ENCODE measurements around the gene GUCY2F. TPM values are rescaled to one million over a fixed set of nuclear protein-coding genes. Genes with fewer than 3 reads are reported as not detected.

The GUCY2F gene
- total and polyA plus RNA-seq, 4 experiments from 2014 or later = not detected

DNA sequence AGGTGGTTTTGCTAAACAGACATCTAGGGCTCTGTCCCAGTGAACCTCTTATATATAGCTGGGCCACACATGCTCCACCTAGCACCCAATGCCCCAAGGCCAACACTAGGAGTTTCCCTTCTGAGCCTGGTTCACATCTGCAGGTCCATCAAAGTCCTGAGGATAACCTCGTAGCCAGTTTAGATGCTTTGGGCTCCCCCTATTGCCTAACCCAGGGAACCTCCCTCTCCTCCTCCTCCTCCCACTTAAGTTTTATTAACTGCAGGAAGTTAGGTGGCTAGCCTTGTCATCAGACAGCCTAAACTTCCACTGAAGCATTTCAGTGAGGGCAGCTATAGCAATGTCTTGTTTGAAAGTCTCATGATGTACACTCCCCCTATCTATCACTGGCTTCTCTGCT lies 88.0 kb downstream of the GUCY2F start:
- CTCF ChIA-PET (ENCODE audit: partially characterized antibody) = no interaction called here
- no peak overlapping the region for H3K27ac ChIP-seq (ENCODE audit: low read depth, low read length)
- no peaks in the 10 kb centered on the region for H3K27me3 ChIP-seq (ENCODE audit: insufficient read depth, low read length)
- H3K4me3 ChIP-seq (ENCODE audit: low read length in 2 of 2) = no peak overlapping the region
- DNase-seq = no peak
- Mint-ChIP-seq H3K36me3 (no peaks in the 10 kb centered on the region), H3K4me3 (no peak overlapping the region), H3K27me3 (peaks cover 0 to 6% of the 10 kb centered on the region in 2 donors), H3K9me3 (no peaks in the 10 kb centered on the region), H3K4me1 (no peaks in the 10 kb centered on the region), H3K27ac (no peak overlapping the region)
- POLR2A ChIA-PET (ENCODE audit: partially characterized antibody) = no interaction called here
- H3K36me3 ChIP-seq (ENCODE audit: insufficient read depth, low read length) = no peaks in the 10 kb centered on the region
- H3K9me3 ChIP-seq (ENCODE audit: control insufficient read depth in 1 of 2, low read length in 2 of 2) = no peaks in the 10 kb centered on the region
- no peaks in the 10 kb centered on the region for H3K4me1 ChIP-seq (ENCODE audit: insufficient read depth, low read length)
- intact Hi-C loops (cut with micrococcal nuclease) = no loop called here

- Histone ChIP-seq H3K9me3 (ENCODE audit: control insufficient read depth in 1 of 2, low read length in 2 of 2) (no peaks in the 10 kb centered on the region), H3K36me3 (ENCODE audit: insufficient read depth, low read length) (no peaks in the 10 kb centered on the region), H3K4me3 (ENCODE audit: low read length in 2 of 2) (no peak overlapping the region), H3K27ac (ENCODE audit: low read depth, low read length) (no peak overlapping the region), H3K4me1 (ENCODE audit: insufficient read depth, low read length) (no peaks in the 10 kb centered on the region), H3K27me3 (ENCODE audit: insufficient read depth, low read length) (no peaks in the 10 kb centered on the region)
- no peak overlapping the region for H3K4me3 Mint-ChIP-seq
- no peaks in the 10 kb centered on the region for H3K36me3 Mint-ChIP-seq
- intact Hi-C loops (cut with micrococcal nuclease) = no loop called here
- POLR2A ChIA-PET (ENCODE audit: partially characterized antibody) = no interaction called here
- CTCF ChIA-PET (ENCODE audit: partially characterized antibody) = no interaction called here
- no peaks in the 10 kb centered on the region for H3K9me3 Mint-ChIP-seq
- no peak for DNase-seq
- H3K27me3 Mint-ChIP-seq = peaks cover 0 to 6% of the 10 kb centered on the region in 2 donors
- no peak overlapping the region for H3K27ac Mint-ChIP-seq
- no peaks in the 10 kb centered on the region for H3K4me1 Mint-ChIP-seq
These were observed 89.0 kb downstream of the GUCY2F start for GRCh38 chrX:109392895-109393294.

GRCh38 chrX:109390556-109390955 lies 91.3 kb downstream of the GUCY2F start:
- Mint-ChIP-seq H3K4me1 (no peaks in the 10 kb centered on the region), H3K27me3 (no peaks in the 10 kb centered on the region)
- CTCF ChIA-PET (ENCODE audit: partially characterized antibody) = no interaction called here

GRCh38 chrX:109389917-109390316 lies 92.0 kb downstream of the GUCY2F start:
- Histone ChIP-seq H3K27ac (ENCODE audit: low read depth, low read length) (no peak overlapping the region), H3K4me1 (ENCODE audit: insufficient read depth, low read length) (no peaks in the 10 kb centered on the region), H3K9me3 (ENCODE audit: control insufficient read depth in 1 of 2, low read length in 2 of 2) (no peaks in the 10 kb centered on the region), H3K27me3 (ENCODE audit: insufficient read depth, low read length) (no peaks in the 10 kb centered on the region), H3K4me3 (ENCODE audit: low read length in 2 of 2) (no peak overlapping the region), H3K36me3 (ENCODE audit: insufficient read depth, low read length) (no peaks in the 10 kb centered on the region)
- ChIA-PET POLR2A (ENCODE audit: partially characterized antibody) (no interaction called here), CTCF (ENCODE audit: partially characterized antibody) (no interaction called here)
- no peaks in the 10 kb centered on the region for H3K4me1 Mint-ChIP-seq
- no peak for DNase-seq
- no peak overlapping the region for H3K27ac Mint-ChIP-seq
- no peaks in the 10 kb centered on the region for H3K27me3 Mint-ChIP-seq
- intact Hi-C loops (cut with micrococcal nuclease) = no loop called here
- H3K4me3 Mint-ChIP-seq = no peak overlapping the region
- no peaks in the 10 kb centered on the region for H3K9me3 Mint-ChIP-seq
- H3K36me3 Mint-ChIP-seq = no peaks in the 10 kb centered on the region

More at GRCh38 chrX:109390556-109390955, 91.3 kb downstream of the GUCY2F start:
- intact Hi-C loops (cut with micrococcal nuclease) = no loop called here
- Histone ChIP-seq H3K4me1 (ENCODE audit: insufficient read depth, low read length) (no peaks in the 10 kb centered on the region), H3K4me3 (ENCODE audit: low read length in 2 of 2) (no peak overlapping the region), H3K9me3 (ENCODE audit: control insufficient read depth in 1 of 2, low read length in 2 of 2) (no peaks in the 10 kb centered on the region), H3K27me3 (ENCODE audit: insufficient read depth, low read length) (no peaks in the 10 kb centered on the region), H3K27ac (ENCODE audit: low read depth, low read length) (no peak overlapping the region), H3K36me3 (ENCODE audit: insufficient read depth, low read length) (no peaks in the 10 kb centered on the region)
- H3K9me3 Mint-ChIP-seq = no peaks in the 10 kb centered on the region
- DNase-seq = no peak
- no peak overlapping the region for H3K4me3 Mint-ChIP-seq
- H3K36me3 Mint-ChIP-seq = no peaks in the 10 kb centered on the region
- POLR2A ChIA-PET (ENCODE audit: partially characterized antibody) = no interaction called here
- H3K27ac Mint-ChIP-seq = no peak overlapping the region

DNA sequence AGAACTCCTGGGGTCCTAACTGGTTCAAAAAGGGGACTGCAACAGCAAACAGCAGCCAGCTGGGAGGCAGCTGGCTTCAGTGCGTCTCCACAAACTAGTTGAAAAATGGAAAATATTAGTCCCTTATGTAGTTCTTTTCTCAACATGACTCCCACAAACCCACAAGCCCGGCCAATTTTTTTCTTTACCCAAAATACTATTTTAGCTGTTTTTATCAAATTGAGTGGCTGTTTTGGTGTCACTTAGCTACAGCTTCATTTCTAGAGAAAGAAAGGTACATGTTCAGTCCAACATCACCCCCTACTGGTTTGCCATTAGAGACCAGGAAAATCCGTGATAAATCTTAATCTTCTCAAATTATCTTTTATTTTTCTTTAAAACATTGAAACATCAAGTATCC lies 97.2 kb downstream of the GUCY2F start:
- Histone ChIP-seq H3K27ac (ENCODE audit: low read depth, low read length) (no peak overlapping the region), H3K9me3 (ENCODE audit: control insufficient read depth in 1 of 2, low read length in 2 of 2) (no peaks in the 10 kb centered on the region), H3K27me3 (ENCODE audit: insufficient read depth, low read length) (no peaks in the 10 kb centered on the region), H3K4me3 (ENCODE audit: low read length in 2 of 2) (no peak overlapping the region), H3K4me1 (ENCODE audit: insufficient read depth, low read length) (no peaks in the 10 kb centered on the region), H3K36me3 (ENCODE audit: insufficient read depth, low read length) (no peaks in the 10 kb centered on the region)
- DNase-seq = no peak
- no peaks in the 10 kb centered on the region for H3K4me1 Mint-ChIP-seq
- H3K27ac Mint-ChIP-seq = no peak overlapping the region
- POLR2A ChIA-PET (ENCODE audit: partially characterized antibody) = no interaction called here
- no peaks in the 10 kb centered on the region for H3K27me3 Mint-ChIP-seq
- intact Hi-C loops (cut with micrococcal nuclease) = no loop called here
- H3K9me3 Mint-ChIP-seq = no peaks in the 10 kb centered on the region
- CTCF ChIA-PET (ENCODE audit: partially characterized antibody) = no interaction called here
- H3K36me3 Mint-ChIP-seq = no peaks in the 10 kb centered on the region
- no peak overlapping the region for H3K4me3 Mint-ChIP-seq

DNA sequence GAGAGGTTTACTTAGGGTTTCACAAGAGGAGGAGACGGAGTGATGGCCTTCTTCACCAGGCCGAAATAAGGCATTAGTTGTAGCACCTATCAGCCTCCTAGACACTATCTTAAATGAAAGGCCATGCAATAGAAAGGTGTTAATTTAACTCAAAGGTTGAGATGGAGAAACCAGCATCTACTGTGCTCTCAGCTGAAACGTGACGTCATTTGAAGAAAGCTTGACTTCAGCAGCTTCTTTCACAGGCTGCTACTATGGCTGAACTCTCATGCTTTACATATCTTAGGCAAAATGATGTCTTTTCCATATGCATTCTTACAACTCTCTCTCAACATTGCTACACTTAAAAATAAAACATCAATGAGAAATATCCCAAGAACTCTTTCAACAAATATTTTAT lies 99.6 kb downstream of the GUCY2F start:
- CTCF ChIA-PET (ENCODE audit: partially characterized antibody) = no interaction called here
- Mint-ChIP-seq H3K9me3 (no peaks in the 10 kb centered on the region), H3K27me3 (peaks cover 0 to 1% of the 10 kb centered on the region in 2 donors), H3K36me3 (no peaks in the 10 kb centered on the region), H3K4me3 (no peak overlapping the region), H3K4me1 (no peaks in the 10 kb centered on the region), H3K27ac (no peak overlapping the region)
- POLR2A ChIA-PET (ENCODE audit: partially characterized antibody) = no interaction called here
- DNase-seq = no peak
- Histone ChIP-seq H3K4me1 (ENCODE audit: insufficient read depth, low read length) (no peaks in the 10 kb centered on the region), H3K4me3 (ENCODE audit: low read length in 2 of 2) (no peak overlapping the region), H3K36me3 (ENCODE audit: insufficient read depth, low read length) (no peaks in the 10 kb centered on the region), H3K27ac (ENCODE audit: low read depth, low read length) (no peak overlapping the region), H3K27me3 (ENCODE audit: insufficient read depth, low read length) (no peaks in the 10 kb centered on the region), H3K9me3 (ENCODE audit: control insufficient read depth in 1 of 2, low read length in 2 of 2) (no peaks in the 10 kb centered on the region)
- intact Hi-C loops (cut with micrococcal nuclease) = no loop called here

GRCh38 chrX:109378281-109378680 lies 103.6 kb downstream of the GUCY2F start:
- Mint-ChIP-seq H3K4me3 (no peak overlapping the region), H3K4me1 (no peaks in the 10 kb centered on the region), H3K36me3 (no peaks in the 10 kb centered on the region), H3K27ac (no peak overlapping the region), H3K9me3 (no peaks in the 10 kb centered on the region), H3K27me3 (peaks cover 0 to 1% of the 10 kb centered on the region in 2 donors)
- DNase-seq = no peak
- H3K27ac ChIP-seq (ENCODE audit: low read depth, low read length) = no peak overlapping the region
- intact Hi-C loops (cut with micrococcal nuclease) = no loop called here
- H3K36me3 ChIP-seq (ENCODE audit: insufficient read depth, low read length) = no peaks in the 10 kb centered on the region
- no peak overlapping the region for H3K4me3 ChIP-seq (ENCODE audit: low read length in 2 of 2)
- no peaks in the 10 kb centered on the region for H3K4me1 ChIP-seq (ENCODE audit: insufficient read depth, low read length)
- ChIA-PET CTCF (ENCODE audit: partially characterized antibody) (no interaction called here), POLR2A (ENCODE audit: partially characterized antibody) (no interaction called here)
- H3K9me3 ChIP-seq (ENCODE audit: control insufficient read depth in 1 of 2, low read length in 2 of 2) = no peaks in the 10 kb centered on the region
- H3K27me3 ChIP-seq (ENCODE audit: insufficient read depth, low read length) = no peaks in the 10 kb centered on the region

GRCh38 chrX:109374262-109374960 lies 107.5 kb downstream of the GUCY2F start:
- intact Hi-C loops (cut with micrococcal nuclease) = no loop called here
- Mint-ChIP-seq H3K4me1 (no peaks in the 10 kb centered on the region), H3K36me3 (no peaks in the 10 kb centered on the region), H3K27ac (no peak overlapping the region), H3K9me3 (no peaks in the 10 kb centered on the region), H3K4me3 (peak overlapping the region in 1 of 8 donors; percentile 59), H3K27me3 (peaks cover 0 to under 1% of the 10 kb centered on the region in 2 donors)
- Histone ChIP-seq H3K27ac (ENCODE audit: low read depth, low read length) (no peak overlapping the region), H3K4me1 (ENCODE audit: insufficient read depth, low read length) (no peaks in the 10 kb centered on the region), H3K36me3 (ENCODE audit: insufficient read depth, low read length) (no peaks in the 10 kb centered on the region), H3K9me3 (ENCODE audit: control insufficient read depth in 1 of 2, low read length in 2 of 2) (no peaks in the 10 kb centered on the region), H3K4me3 (ENCODE audit: low read length in 2 of 2) (no peak overlapping the region), H3K27me3 (ENCODE audit: insufficient read depth, low read length) (no peaks in the 10 kb centered on the region)
- ChIA-PET CTCF (ENCODE audit: partially characterized antibody) (no interaction called here), POLR2A (ENCODE audit: partially characterized antibody) (no interaction called here)
- no peak for DNase-seq
